GM12878 (cell line): ENCODE results near the gene MYO1D. TPM values are rescaled to one million over a fixed set of nuclear protein-coding genes. Genes with fewer than 3 reads are reported as not detected.

Source experiments
- ATAC-seq: fragments of 200-7000 bp; cut with Tn5 transposase; 3 replicates; pipeline ENCODE4 v1.9.1; 2020; ENCODE audit warnings: mild to moderate bottlenecking, moderate library complexity
- BruUV-seq: library from RNA; stranded (reverse); fragments of 400-500 nt; replicated peaks from 2 replicates; lab custom pipeline; 2021; lab: Mats Ljungman, UMichigan
- CTCF ChIA-PET: fragments of 300-600 bp; sonication (Branson Sonifier 250); formaldehyde crosslinking; extraction: SDS; loops from one replicate; lab custom pipeline; 2021; ENCODE audit warnings: inconsistent platforms; lab: Yijun Ruan, JAX
- POLR2A ChIA-PET: fragments of 350-600 bp; formaldehyde crosslinking; extraction: SDS; loops from one replicate; lab custom pipeline; 2021; ENCODE audit warnings: inconsistent platforms; lab: Charles Lee
- RAD21 ChIA-PET: fragments of 300-600 bp; sonication (Branson Sonifier 250); formaldehyde crosslinking; loops from one replicate; lab custom pipeline; 2023; ENCODE audit warnings: antibody characterized with exemption; ENCODE audit not compliant: unreplicated experiment; lab: Charles Lee
- SMC1A ChIA-PET: fragments of 300-600 bp; sonication (Branson Sonifier 250); formaldehyde crosslinking; loops from one replicate; lab custom pipeline; 2023; ENCODE audit not compliant: unreplicated experiment, uncharacterized antibody; lab: Charles Lee
- DNase-seq: peaks from one replicate; pipeline ENCODE4 v3.0.0-alpha.2; 2011; ENCODE audit warnings: low read depth, low spot score
- FAIRE-seq: peaks from 3 replicates; lab custom pipeline; 2011; peaks lifted over from hg19 to GRCh38; lab: Jason Lieb, UNC
- H2AFZ ChIP-seq: 2 replicates; pipeline ENCODE4 v1.6.0; 2011; ENCODE audit warnings: low read depth, low read length, control low read depth; ENCODE audit not compliant: control insufficient read depth
- H3K27ac ChIP-seq: 2 replicates; pipeline ENCODE4 v1.5.1; 2011; ENCODE audit warnings: control low read depth; ENCODE audit not compliant: control insufficient read depth, insufficient read depth
- H3K27me3 ChIP-seq, 2 experiments: replicated peaks in 1 of 2; 2 replicates each; pipeline versions ENCODE4 v1.6.0 to v1.6.1; 2011; ENCODE audit warnings: low read length in 1 of 2; ENCODE audit not compliant: control insufficient read depth in 2 of 2, insufficient read depth in 2 of 2
- H3K36me3 ChIP-seq, 2 experiments: 2 replicates each; pipeline ENCODE4 v1.5.1; 2011; ENCODE audit warnings: low read length in 1 of 2; ENCODE audit not compliant: control insufficient read depth in 2 of 2, insufficient read depth in 2 of 2
- H3K4me1 ChIP-seq: 2 replicates; pipeline ENCODE4 v1.6.1; 2011; ENCODE audit warnings: mild to moderate bottlenecking, low read length, moderate library complexity, mixed read lengths; ENCODE audit not compliant: control insufficient read depth, insufficient read depth
- H3K4me2 ChIP-seq: 2 replicates; pipeline ENCODE4 v1.6.0; 2011; ENCODE audit warnings: control low read depth; ENCODE audit not compliant: control insufficient read depth, insufficient read depth
- H3K4me3 ChIP-seq: fragments of 200-600 bp; sonication (generic); 2 replicates; pipeline ENCODE4 v1.5.1; 2016
- H3K79me2 ChIP-seq: 2 replicates; pipeline ENCODE4 v1.6.0; 2011; ENCODE audit warnings: low read length; ENCODE audit not compliant: control insufficient read depth, insufficient read depth
- H3K9ac ChIP-seq: 2 replicates; pipeline ENCODE4 v1.8.0; 2011; ENCODE audit warnings: low read length, control low read depth, mixed read lengths; ENCODE audit not compliant: control insufficient read depth, insufficient read depth
- H3K9me3 ChIP-seq: replicated peaks from 3 replicates; pipeline ENCODE4 v1.5.1; 2011; ENCODE audit warnings: mild to moderate bottlenecking, low read length; ENCODE audit not compliant: control insufficient read depth, insufficient read depth
- H4K20me1 ChIP-seq: 2 replicates; pipeline ENCODE4 v1.6.0; 2011; ENCODE audit not compliant: control insufficient read depth, insufficient read depth
- CBX5 ChIP-seq: sonication (generic); IDR thresholded peaks from 2 replicates; pipeline ENCODE4 v1.6.1; 2016; ENCODE audit warnings: low read depth, moderate library complexity, mild to moderate bottlenecking, inconsistent platforms
- ELK1 ChIP-seq: IDR thresholded peaks from 2 replicates; pipeline ENCODE4 v1.6.1; 2012; ENCODE audit warnings: low read depth, low read length, improper control_type of control experiment
- FOS ChIP-seq: IDR thresholded peaks from 3 replicates; pipeline ENCODE4 v1.6.1; 2011; ENCODE audit warnings: borderline replicate concordance; ENCODE audit not compliant: insufficient read length; ENCODE audit errors: extremely low read depth
- FOXK2 ChIP-seq: fragments of 450-650 bp; IDR thresholded peaks from 2 replicates; pipeline ENCODE4 v1.6.1; 2017; ENCODE audit warnings: mild to moderate bottlenecking, moderate library complexity
- IKZF2 ChIP-seq, 2 experiments: fragments of 450-650 bp; IDR thresholded peaks; 2 replicates each; pipeline ENCODE4 v1.6.1; 2017; ENCODE audit warnings: mild to moderate bottlenecking in 2 of 2, moderate library complexity in 2 of 2
- IRF3 ChIP-seq: fragments of 450-650 bp; IDR thresholded peaks from 2 replicates; pipeline ENCODE4 v1.6.1; 2014; ENCODE audit warnings: mild to moderate bottlenecking
- IRF5 ChIP-seq: fragments of 450-650 bp; IDR thresholded peaks from 2 replicates; pipeline ENCODE4 v1.6.1; 2017; ENCODE audit warnings: borderline replicate concordance
- MTA3 ChIP-seq: IDR thresholded peaks from 2 replicates; pipeline ENCODE4 v1.6.1; 2012; ENCODE audit warnings: low read length, inconsistent platforms, borderline replicate concordance
- RBBP5 ChIP-seq: fragments of 200-600 bp; sonication (generic); conservative IDR thresholded peaks from 2 replicates; pipeline ENCODE4 v1.6.1; 2016
- RELA ChIP-seq: fragments of 450-650 bp; IDR thresholded peaks from 2 replicates; pipeline ENCODE4 v1.8.0; 2014; ENCODE audit warnings: borderline replicate concordance; ENCODE audit not compliant: partially characterized antibody
- SMC3 ChIP-seq: IDR thresholded peaks from 2 replicates; pipeline ENCODE4 v1.6.1; 2011; ENCODE audit warnings: low read length, improper control_type of control experiment, borderline replicate concordance
- SUPT20H ChIP-seq: IDR thresholded peaks from 2 replicates; pipeline ENCODE4 v1.6.1; 2011; ENCODE audit warnings: low read depth, mild to moderate bottlenecking, low read length, moderate library complexity, borderline replicate concordance; ENCODE audit not compliant: control insufficient read depth
- TAF1 ChIP-seq: IDR thresholded peaks from 2 replicates; pipeline ENCODE4 v1.6.1; 2011; ENCODE audit warnings: mild to moderate bottlenecking, low read depth, low read length, borderline replicate concordance
- TARDBP ChIP-seq: IDR thresholded peaks from 2 replicates; pipeline ENCODE4 v1.6.1; 2016; ENCODE audit warnings: borderline replicate concordance
- TBL1XR1 ChIP-seq: IDR thresholded peaks from 2 replicates; pipeline ENCODE4 v1.6.1; 2012; ENCODE audit warnings: low read depth, low read length, improper control_type of control experiment
- ZNF217 ChIP-seq: fragments of 450-650 bp; IDR thresholded peaks from 2 replicates; pipeline ENCODE4 v1.6.1; 2017; ENCODE audit warnings: antibody characterized with exemption, mild to moderate bottlenecking
- ZNF687 ChIP-seq: fragments of 450-650 bp; IDR thresholded peaks from 2 replicates; pipeline ENCODE4 v1.6.1; 2017; ENCODE audit warnings: mild to moderate bottlenecking, moderate library complexity
- WGBS: methylation state at CpG from one replicate; pipeline ENCODE4 v1.1.6; 2016; ENCODE audit warnings: low lambda C conversion rate; ENCODE audit not compliant: insufficient replicate concordance, insufficient coverage; ENCODE audit errors: missing lambda C conversion rate; 5-methylcytosine and 5-hydroxymethylcytosine counted together
- in situ Hi-C: fragments of 300-500 bp; cut with MboI; formaldehyde crosslinking; loops from 9 replicates; pipeline ENCODE4 v1.14.3; 2018; ENCODE audit warnings: mixed read lengths
- intact Hi-C: fragments of 100-400 bp; cut with micrococcal nuclease; formaldehyde crosslinking; loops from one replicate; pipeline ENCODE4 v1.14.2; 2022; ENCODE audit not compliant: unreplicated experiment
- polyA plus RNA-seq, 11 experiments: library from polyadenylated mRNA; depleted of rRNA in 4 of 11; unstranded in 6 of 11; stranded (reverse) in 5 of 11; fragments of >200 nt; fragmentation: Nextera tagmentation in 4 of 11; fragmentation: Illumina TruSeq in 1 of 11; extraction: Ambion mirVana in 4 of 11; extraction: Trizol in 1 of 11; gene quantifications; 1 replicate in 1 of 11; 2 replicates in 10 of 11; pipeline versions ENCODE4 v1.2.1 to v1.2.3, GENCODE V29; 2011 to 2016; ENCODE audit warnings: inconsistent platforms in 2 of 11, missing spikeins in 2 of 11, low read depth in 1 of 11
- total RNA-seq, 4 experiments: library from RNA; depleted of rRNA in 3 of 4; stranded (reverse); fragments of >200 nt in 3 of 4; fragmentation: Illumina TruSeq in 1 of 4; extraction: Trizol in 1 of 4; gene quantifications; 2 replicates each; pipeline versions ENCODE4 v1.2.1 to v1.2.3, GENCODE V29; 2013 to 2021

Gene MYO1D
- total and polyA plus RNA-seq, 10 of the 15 experiments (the other 5 are each of a cell fraction or from before 2014, with no cell fraction given) = 1.8 to 37.7 (median 25.4) TPM

- ChIA-PET POLR2A (interaction anchor here (1.3 to 18.8 kb wide), 7 partner anchors 8 to 53 kb away, joined by 4 to 308 read pairs (median 12); partner anchors contain the start of gene CDK5R1), CTCF (interaction anchor here (1.0 to 4.9 kb wide), 5 partner anchors 10 to 33 kb away, joined by 3 to 28 read pairs (median 8); no protein-coding TSS in a partner anchor), RAD21 (interaction anchor here (1.2 to 19.5 kb wide), 9 partner anchors 7 to 92 kb away, joined by 3 to 543 read pairs (median 6); partner anchors contain the start of gene CDK5R1), SMC1A (interaction anchor here (1.3 to 13.7 kb wide), 11 partner anchors 8 to 92 kb away, joined by 3 to 286 read pairs (median 10); partner anchors contain the start of gene CDK5R1)
- Histone ChIP-seq H4K20me1 (no peaks in the 10 kb centered on the region), H3K27ac (peak overlapping the region; percentile 90), H3K36me3 (no peaks in the 10 kb centered on the region), H3K9ac (peak overlapping the region; percentile 69), H3K9me3 (no peaks in the 10 kb centered on the region), H3K4me3 (0 out of 2 replicates have a peak overlapping the region, but pooled peaks have one; percentile 11), H3K4me1 (peaks cover 63% of the 10 kb centered on the region), H3K79me2 (no peaks in the 10 kb centered on the region; the same call in 1 of the 2 replicates), H2AFZ (no peak overlapping the region), H3K4me2 (peak overlapping the region; percentile 80), H3K27me3 (no peaks in the 10 kb centered on the region)
- peak; percentile 9; the same call in 2 of the 3 replicates for ATAC-seq
- no peak for DNase-seq
- intact Hi-C loops (loop anchor here (1.0 kb wide), 1 partner anchor 13 kb away; no protein-coding TSS in a partner anchor), in situ Hi-C loops (no loop called here)
- no peak for FAIRE-seq
- 0% methylated on average over 2 of the region's 2 CpGs for WGBS
- no TSS peak for BruUV-seq
- TF ChIP-seq IRF5 (no peak), TARDBP (no peak), MTA3 (no peak), ZNF217 (no peak), ZNF687 (0 out of 2 replicates have a peak, but pooled peaks have one; percentile 3), TBL1XR1 (no peak), RELA (no peak), SMC3 (0 out of 2 replicates have a peak, but pooled peaks have one; percentile 13), SUPT20H (no peak), CBX5 (0 out of 2 replicates have a peak, but pooled peaks have one; percentile 14), TAF1 (no peak), IKZF2 (IDR thresholded peaks at IDR 0.05) (no peak), IRF3 (no peak), ELK1 (no peak), FOXK2 (no peak), FOS (no peak), RBBP5 (no peak)
Observed at GRCh38 chr17:32516450-32516849, 360.5 kb downstream of the MYO1D start.
